MV-4-11 (cell line): Measurements from ENCODE around the gene TUB.
A peak's percentile ranks its signal among the peaks of the same experiment; 100 is the strongest.

Experiments
- DNase-seq: peaks from one replicate; lab custom pipeline; 2025; lab: John Stamatoyannopoulos, UW

TUB gene

GRCh38 chr11:8047382-8047781, 33.6 kb upstream of the TUB start:
- DNase-seq, result no peak

- no peak for DNase-seq
Measured at GRCh38 chr11:8049084-8049483, 31.9 kb upstream of the TUB start.

- DNase-seq, result no peak
Measured at GRCh38 chr11:8055091-8055835, 25.7 kb upstream of the TUB start.

GRCh38 chr11:8055836-8056526, 25.0 kb upstream of the TUB start:
- no peak for DNase-seq

GRCh38 chr11:8056810-8057463, 24.1 kb upstream of the TUB start:
- peak; percentile 54 for DNase-seq

GRCh38 chr11:8058216-8058615, 22.8 kb upstream of the TUB start:
- no peak for DNase-seq

- DNase-seq, result no peak
Measured at GRCh38 chr11:8059030-8059429, 22.0 kb upstream of the TUB start.

- no peak for DNase-seq
Measured at GRCh38 chr11:8059571-8060011, 21.4 kb upstream of the TUB start.

- DNase-seq, result no peak
Measured at GRCh38 chr11:8060146-8060719, 20.8 kb upstream of the TUB start.

- no peak for DNase-seq
Measured at GRCh38 chr11:8060801-8061554, 20.0 kb upstream of the TUB start.

GRCh38 chr11:8061555-8062428, 19.2 kb upstream of the TUB start:
- no peak for DNase-seq

- no peak for DNase-seq
Measured at GRCh38 chr11:8062781-8063257, 18.2 kb upstream of the TUB start.

GRCh38 chr11:8063324-8063723, 17.7 kb upstream of the TUB start:
- DNase-seq, result no peak

GRCh38 chr11:8065031-8065430, 16.0 kb upstream of the TUB start:
- no peak for DNase-seq

- DNase-seq, result no peak
Measured at GRCh38 chr11:8066036-8066910, 14.7 kb upstream of the TUB start.

- no peak for DNase-seq
Measured at GRCh38 chr11:8066911-8067455, 14.0 kb upstream of the TUB start.

- DNase-seq, result no peak
Measured at GRCh38 chr11:8067567-8067928, 13.5 kb upstream of the TUB start.

GRCh38 chr11:8067929-8068575, 13.0 kb upstream of the TUB start:
- DNase-seq, result no peak

- DNase-seq, result no peak
Measured at GRCh38 chr11:8068605-8069221, 12.3 kb upstream of the TUB start.
